HEK293 (cell line): ENCODE results near the gene RBM19.

Experiments
- CTCF ChIA-PET: fragments of 350-600 bp; formaldehyde crosslinking; extraction: SDS; loops from one replicate; lab custom pipeline; 2021; ENCODE audit warnings: antibody characterized with exemption; lab: Yijun Ruan, JAX
- POLR2A ChIA-PET: fragments of 300-600 bp; formaldehyde crosslinking; extraction: SDS; loops from one replicate; lab custom pipeline; 2020; ENCODE audit warnings: antibody characterized with exemption, inconsistent platforms; lab: Yijun Ruan, JAX
- H3K27ac ChIP-seq: fragments of 200-500 bp; sonication (Bioruptor generic); 2 replicates; pipeline ENCODE4 v1.5.1; 2014; ENCODE audit warnings: low read depth, low read length, control low read depth, inconsistent platforms; ENCODE audit errors: extremely low read depth
- H3K36me3 ChIP-seq, 2 experiments: fragments of 200-500 bp in 1 of 2; sonication (Bioruptor generic) in 1 of 2; 1 replicate in 1 of 2; 2 replicates in 1 of 2; pipeline ENCODE4 v1.5.1; 2014 to 2017; ENCODE audit warnings: inconsistent platforms in 2 of 2, low read length in 2 of 2; ENCODE audit not compliant: control insufficient read depth in 2 of 2, insufficient read depth in 1 of 2
- H3K4me1 ChIP-seq: fragments of 200-500 bp; sonication (Bioruptor generic); 2 replicates; pipeline ENCODE4 v1.5.1; 2014; ENCODE audit warnings: mild to moderate bottlenecking, low read length, inconsistent platforms; ENCODE audit not compliant: control insufficient read depth, insufficient read depth
- H3K4me3 ChIP-seq: 2 replicates; pipeline ENCODE4 v1.5.1; 2011; ENCODE audit warnings: low read depth, mild to moderate bottlenecking, control low read depth, low read length, moderate library complexity
- H3K9me3 ChIP-seq: fragments of 200-500 bp; sonication (Bioruptor generic); 2 replicates; pipeline ENCODE4 v1.5.1; 2014; ENCODE audit warnings: low read depth, low read length, inconsistent platforms; ENCODE audit not compliant: control insufficient read depth, insufficient read depth
- REPIN1 ChIP-seq: fragments of 450-650 bp; formaldehyde crosslinking; IDR thresholded peaks from 2 replicates; pipeline ENCODE4 v1.5.1; 2017; ENCODE audit warnings: missing biosample characterization, missing genetic modification characterization, low read depth
- SCRT2 ChIP-seq: fragments of 450-650 bp; formaldehyde crosslinking; IDR thresholded peaks from 2 replicates; pipeline ENCODE4 v1.5.1; 2016; ENCODE audit warnings: missing biosample characterization, missing genetic modification characterization
- ZNF174 ChIP-seq: fragments of 450-650 bp; formaldehyde crosslinking; IDR thresholded peaks from 2 replicates; pipeline ENCODE4 v1.5.0; 2017; ENCODE audit warnings: missing biosample characterization, mild to moderate bottlenecking, missing genetic modification characterization
- ZNF184 ChIP-seq: fragments of 450-650 bp; IDR thresholded peaks from 2 replicates; pipeline ENCODE4 v1.5.1; 2018; ENCODE audit warnings: missing biosample characterization, mild to moderate bottlenecking, missing genetic modification characterization
- ZNF433 ChIP-seq: fragments of 450-650 bp; formaldehyde crosslinking; IDR thresholded peaks from 2 replicates; pipeline ENCODE4 v1.5.1; 2016; ENCODE audit warnings: missing biosample characterization, missing genetic modification characterization, low read depth
- ZNF621 ChIP-seq: fragments of 450-650 bp; formaldehyde crosslinking; IDR thresholded peaks from 2 replicates; pipeline ENCODE4 v1.5.1; 2017; ENCODE audit warnings: missing biosample characterization, missing genetic modification characterization
- ZNF792 ChIP-seq: fragments of 450-650 bp; formaldehyde crosslinking; IDR thresholded peaks from 2 replicates; pipeline ENCODE4 v1.5.1; 2016; ENCODE audit warnings: missing biosample characterization, missing genetic modification characterization
- ZNF843 ChIP-seq: fragments of 450-650 bp; formaldehyde crosslinking; IDR thresholded peaks from 2 replicates; pipeline ENCODE4 v1.5.1; 2016; ENCODE audit warnings: missing biosample characterization, missing genetic modification characterization
- TF ChIP-seq, protein P1 (sequence below): fragments of 450-650 bp; formaldehyde crosslinking; optimal IDR thresholded peaks from 2 replicates; pipeline ENCODE3; 2016; ENCODE audit warnings: missing biosample characterization, mild to moderate bottlenecking, missing genetic modification characterization
- TF ChIP-seq, protein P2 (sequence below): fragments of 450-650 bp; formaldehyde crosslinking; IDR thresholded peaks from 2 replicates; pipeline ENCODE4 v1.5.1; 2016; ENCODE audit warnings: missing biosample characterization, missing genetic modification characterization
- TF ChIP-seq, protein P3 (sequence below): fragments of 450-650 bp; formaldehyde crosslinking; IDR thresholded peaks from 2 replicates; pipeline ENCODE4 v1.5.1; 2017; ENCODE audit warnings: missing biosample characterization, missing genetic modification characterization
- TF ChIP-seq, protein P4 (sequence below): fragments of 450-650 bp; formaldehyde crosslinking; IDR thresholded peaks from 2 replicates; pipeline ENCODE4 v1.5.1; 2016; ENCODE audit warnings: missing biosample characterization, missing genetic modification characterization
- TF ChIP-seq, protein P5 (sequence below): fragments of 450-650 bp; IDR thresholded peaks from 2 replicates; pipeline ENCODE4 v1.5.1; 2018; ENCODE audit warnings: missing biosample characterization, mild to moderate bottlenecking, missing genetic modification characterization
- TF ChIP-seq, protein P6 (sequence below): fragments of 450-650 bp; formaldehyde crosslinking; IDR thresholded peaks from 2 replicates; pipeline ENCODE4 v1.5.1; 2016; ENCODE audit warnings: missing biosample characterization, missing genetic modification characterization

RBM19 gene

DNA sequence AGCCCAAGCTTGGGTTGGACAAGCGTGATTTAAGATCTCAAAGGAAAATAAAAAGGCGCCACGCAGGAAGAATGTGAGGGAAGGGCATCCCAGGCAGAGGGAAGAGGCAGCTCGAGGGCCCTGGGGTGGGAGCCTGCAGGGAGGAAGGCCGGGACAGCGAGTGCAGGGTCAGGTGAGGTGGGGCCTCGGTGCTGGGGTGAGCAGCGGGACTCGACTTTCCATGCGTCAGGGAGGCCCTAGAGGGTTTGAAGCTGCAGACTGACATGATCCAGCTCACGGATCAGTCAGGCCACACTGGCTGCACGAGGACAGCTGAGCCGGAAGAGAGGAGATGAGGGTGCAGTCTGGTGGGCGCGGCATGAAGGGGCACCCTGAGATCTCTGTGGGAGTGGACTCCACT lies 145.8 kb downstream of the RBM19 start:
- TF ChIP-seq SCRT2 (no peak), ZNF433 (no peak), ZNF843 (tag by site-specific recombination) (no peak), REPIN1 (tag by site-specific recombination) (no peak), ZNF184 (tag by site-specific recombination) (no peak), ZNF621 (no peak)
- TF ChIP-seq, protein P1, sequence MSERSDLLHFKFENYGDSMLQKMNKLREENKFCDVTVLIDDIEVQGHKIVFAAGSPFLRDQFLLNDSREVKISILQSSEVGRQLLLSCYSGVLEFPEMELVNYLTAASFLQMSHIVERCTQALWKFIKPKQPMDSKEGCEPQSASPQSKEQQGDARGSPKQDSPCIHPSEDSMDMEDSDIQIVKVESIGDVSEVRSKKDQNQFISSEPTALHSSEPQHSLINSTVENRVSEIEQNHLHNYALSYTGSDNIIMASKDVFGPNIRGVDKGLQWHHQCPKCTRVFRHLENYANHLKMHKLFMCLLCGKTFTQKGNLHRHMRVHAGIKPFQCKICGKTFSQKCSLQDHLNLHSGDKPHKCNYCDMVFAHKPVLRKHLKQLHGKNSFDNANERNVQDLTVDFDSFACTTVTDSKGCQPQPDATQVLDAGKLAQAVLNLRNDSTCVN (tag by site-specific recombination), result no peak
- TF ChIP-seq, protein P2, sequence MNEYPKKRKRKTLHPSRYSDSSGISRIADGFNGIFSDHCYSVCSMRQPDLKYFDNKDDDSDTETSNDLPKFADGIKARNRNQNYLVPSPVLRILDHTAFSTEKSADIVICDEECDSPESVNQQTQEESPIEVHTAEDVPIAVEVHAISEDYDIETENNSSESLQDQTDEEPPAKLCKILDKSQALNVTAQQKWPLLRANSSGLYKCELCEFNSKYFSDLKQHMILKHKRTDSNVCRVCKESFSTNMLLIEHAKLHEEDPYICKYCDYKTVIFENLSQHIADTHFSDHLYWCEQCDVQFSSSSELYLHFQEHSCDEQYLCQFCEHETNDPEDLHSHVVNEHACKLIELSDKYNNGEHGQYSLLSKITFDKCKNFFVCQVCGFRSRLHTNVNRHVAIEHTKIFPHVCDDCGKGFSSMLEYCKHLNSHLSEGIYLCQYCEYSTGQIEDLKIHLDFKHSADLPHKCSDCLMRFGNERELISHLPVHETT (tag by site-specific recombination), result no peak
- TF ChIP-seq, protein P3, sequence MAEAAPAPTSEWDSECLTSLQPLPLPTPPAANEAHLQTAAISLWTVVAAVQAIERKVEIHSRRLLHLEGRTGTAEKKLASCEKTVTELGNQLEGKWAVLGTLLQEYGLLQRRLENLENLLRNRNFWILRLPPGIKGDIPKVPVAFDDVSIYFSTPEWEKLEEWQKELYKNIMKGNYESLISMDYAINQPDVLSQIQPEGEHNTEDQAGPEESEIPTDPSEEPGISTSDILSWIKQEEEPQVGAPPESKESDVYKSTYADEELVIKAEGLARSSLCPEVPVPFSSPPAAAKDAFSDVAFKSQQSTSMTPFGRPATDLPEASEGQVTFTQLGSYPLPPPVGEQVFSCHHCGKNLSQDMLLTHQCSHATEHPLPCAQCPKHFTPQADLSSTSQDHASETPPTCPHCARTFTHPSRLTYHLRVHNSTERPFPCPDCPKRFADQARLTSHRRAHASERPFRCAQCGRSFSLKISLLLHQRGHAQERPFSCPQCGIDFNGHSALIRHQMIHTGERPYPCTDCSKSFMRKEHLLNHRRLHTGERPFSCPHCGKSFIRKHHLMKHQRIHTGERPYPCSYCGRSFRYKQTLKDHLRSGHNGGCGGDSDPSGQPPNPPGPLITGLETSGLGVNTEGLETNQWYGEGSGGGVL (tag by site-specific recombination), result no peak
- TF ChIP-seq, protein P4, sequence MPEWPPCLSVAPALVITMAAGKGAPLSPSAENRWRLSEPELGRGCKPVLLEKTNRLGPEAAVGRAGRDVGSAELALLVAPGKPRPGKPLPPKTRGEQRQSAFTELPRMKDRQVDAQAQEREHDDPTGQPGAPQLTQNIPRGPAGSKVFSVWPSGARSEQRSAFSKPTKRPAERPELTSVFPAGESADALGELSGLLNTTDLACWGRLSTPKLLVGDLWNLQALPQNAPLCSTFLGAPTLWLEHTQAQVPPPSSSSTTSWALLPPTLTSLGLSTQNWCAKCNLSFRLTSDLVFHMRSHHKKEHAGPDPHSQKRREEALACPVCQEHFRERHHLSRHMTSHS (tag by site-specific recombination), result no peak
- TF ChIP-seq, protein P5, sequence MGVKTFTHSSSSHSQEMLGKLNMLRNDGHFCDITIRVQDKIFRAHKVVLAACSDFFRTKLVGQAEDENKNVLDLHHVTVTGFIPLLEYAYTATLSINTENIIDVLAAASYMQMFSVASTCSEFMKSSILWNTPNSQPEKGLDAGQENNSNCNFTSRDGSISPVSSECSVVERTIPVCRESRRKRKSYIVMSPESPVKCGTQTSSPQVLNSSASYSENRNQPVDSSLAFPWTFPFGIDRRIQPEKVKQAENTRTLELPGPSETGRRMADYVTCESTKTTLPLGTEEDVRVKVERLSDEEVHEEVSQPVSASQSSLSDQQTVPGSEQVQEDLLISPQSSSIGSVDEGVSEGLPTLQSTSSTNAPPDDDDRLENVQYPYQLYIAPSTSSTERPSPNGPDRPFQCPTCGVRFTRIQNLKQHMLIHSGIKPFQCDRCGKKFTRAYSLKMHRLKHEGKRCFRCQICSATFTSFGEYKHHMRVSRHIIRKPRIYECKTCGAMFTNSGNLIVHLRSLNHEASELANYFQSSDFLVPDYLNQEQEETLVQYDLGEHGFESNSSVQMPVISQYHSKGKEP (tag by site-specific recombination), result no peak
- ChIA-PET CTCF (interaction anchor here (1.9 kb wide), 1 partner anchor 9 kb away, joined by 6 read pairs; no protein-coding TSS in a partner anchor), POLR2A (no interaction called here)
- no peaks in the 10 kb centered on the region for H3K4me1 ChIP-seq
- H3K27ac ChIP-seq, result no peak overlapping the region
- H3K36me3 ChIP-seq, result no peaks in the 10 kb centered on the region
- no peak overlapping the region for H3K4me3 ChIP-seq
- H3K9me3 ChIP-seq, result no peaks in the 10 kb centered on the region

DNA sequence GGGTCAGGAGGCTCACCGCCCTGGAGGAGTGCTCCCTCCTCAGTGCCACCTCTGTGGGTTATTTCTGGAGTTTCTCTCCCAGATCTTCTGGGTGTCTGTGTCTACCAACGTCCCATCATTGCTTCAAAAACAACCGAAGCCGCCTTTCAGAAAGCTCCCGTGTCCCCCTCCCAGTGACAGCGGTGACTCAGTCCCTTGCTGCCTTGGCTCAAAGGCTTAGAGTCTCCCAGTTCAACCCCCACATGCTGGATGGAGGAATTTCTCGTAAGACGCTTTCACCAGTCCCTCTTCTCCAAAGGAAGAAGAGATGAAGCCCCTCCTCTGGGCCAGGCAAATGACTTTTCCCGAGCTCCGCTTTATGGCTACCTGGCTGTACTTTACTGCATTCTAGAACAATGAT lies 146.6 kb downstream of the RBM19 start:
- ChIA-PET CTCF (interaction anchor here (0.6 to 1.9 kb wide), 6 partner anchors 10 to 647 kb away, joined by 3 to 6 read pairs (median 4); no protein-coding TSS in a partner anchor), POLR2A (no interaction called here)
- no peaks in the 10 kb centered on the region for H3K4me1 ChIP-seq
- TF ChIP-seq, protein P6, sequence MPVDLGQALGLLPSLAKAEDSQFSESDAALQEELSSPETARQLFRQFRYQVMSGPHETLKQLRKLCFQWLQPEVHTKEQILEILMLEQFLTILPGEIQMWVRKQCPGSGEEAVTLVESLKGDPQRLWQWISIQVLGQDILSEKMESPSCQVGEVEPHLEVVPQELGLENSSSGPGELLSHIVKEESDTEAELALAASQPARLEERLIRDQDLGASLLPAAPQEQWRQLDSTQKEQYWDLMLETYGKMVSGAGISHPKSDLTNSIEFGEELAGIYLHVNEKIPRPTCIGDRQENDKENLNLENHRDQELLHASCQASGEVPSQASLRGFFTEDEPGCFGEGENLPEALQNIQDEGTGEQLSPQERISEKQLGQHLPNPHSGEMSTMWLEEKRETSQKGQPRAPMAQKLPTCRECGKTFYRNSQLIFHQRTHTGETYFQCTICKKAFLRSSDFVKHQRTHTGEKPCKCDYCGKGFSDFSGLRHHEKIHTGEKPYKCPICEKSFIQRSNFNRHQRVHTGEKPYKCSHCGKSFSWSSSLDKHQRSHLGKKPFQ, result no peak
- TF ChIP-seq ZNF174 (tag by site-specific recombination) (no peak), ZNF792 (tag by site-specific recombination) (no peak)
- no peaks in the 10 kb centered on the region for H3K9me3 ChIP-seq
- H3K4me3 ChIP-seq, result no peak overlapping the region
- H3K27ac ChIP-seq, result no peak overlapping the region
- no peaks in the 10 kb centered on the region for H3K36me3 ChIP-seq
